Loucy (cell line): Measurements from ENCODE around the gene CCL1.

Source experiments
- H2AFZ ChIP-seq: fragments of 200-600 bp; sonication (generic); 2 replicates; pipeline ENCODE4 v1.6.0; 2016; ENCODE audit warnings: antibody characterized with exemption, mild to moderate bottlenecking, low read length, moderate library complexity
- H3F3A ChIP-seq: fragments of 200-600 bp; 2 replicates; pipeline ENCODE4 v1.6.0; 2016; ENCODE audit warnings: antibody characterized with exemption, low read depth, mild to moderate bottlenecking
- H3K27me3 ChIP-seq: fragments of 200-600 bp; sonication (generic); 2 replicates; pipeline ENCODE4 v1.6.1; 2014; ENCODE audit warnings: low read length, mild to moderate bottlenecking; ENCODE audit not compliant: insufficient read depth, poor library complexity, severe bottlenecking
- H3K36me3 ChIP-seq: fragments of 200-600 bp; sonication (generic); 2 replicates; pipeline ENCODE4 v1.6.1; 2016; ENCODE audit warnings: low read length; ENCODE audit not compliant: insufficient read depth
- H3K4me1 ChIP-seq: fragments of 200-600 bp; sonication (generic); 2 replicates; pipeline ENCODE4 v1.5.1; 2014; ENCODE audit warnings: low read length, mild to moderate bottlenecking; ENCODE audit not compliant: insufficient read depth, poor library complexity, severe bottlenecking
- H3K4me2 ChIP-seq: fragments of 200-600 bp; sonication (generic); 2 replicates; pipeline ENCODE4 v1.6.0; 2014; ENCODE audit warnings: antibody characterized with exemption, low read length, low read depth, mild to moderate bottlenecking; ENCODE audit not compliant: poor library complexity, severe bottlenecking
- H3K4me3 ChIP-seq: fragments of 200-600 bp; sonication (generic); 2 replicates; pipeline ENCODE4 v1.5.1; 2014; ENCODE audit warnings: low read length, mild to moderate bottlenecking, mixed read lengths; ENCODE audit not compliant: poor library complexity, severe bottlenecking
- H3K79me2 ChIP-seq: fragments of 200-600 bp; sonication (generic); 2 replicates; pipeline ENCODE4 v1.6.1; 2014; ENCODE audit warnings: low read length; ENCODE audit not compliant: insufficient read depth
- H3K9ac ChIP-seq: fragments of 200-600 bp; sonication (generic); 2 replicates; pipeline ENCODE4 v1.6.0; 2014; ENCODE audit warnings: mild to moderate bottlenecking, low read depth, low read length, moderate library complexity; ENCODE audit not compliant: poor library complexity, severe bottlenecking
- H3K9me2 ChIP-seq: fragments of 200-600 bp; sonication (generic); replicated peaks from 2 replicates; pipeline ENCODE4 v1.6.1; 2016; ENCODE audit warnings: low read depth, low read length, mixed read lengths
- H3K9me3 ChIP-seq: fragments of 200-600 bp; sonication (generic); 2 replicates; pipeline ENCODE4 v1.6.1; 2014; ENCODE audit warnings: mild to moderate bottlenecking, antibody characterized with exemption, low read length, low read depth; ENCODE audit not compliant: insufficient read depth
- H4K20me1 ChIP-seq: fragments of 200-600 bp; sonication (generic); 2 replicates; pipeline ENCODE4 v1.6.0; 2014; ENCODE audit warnings: antibody characterized with exemption, low read length, mild to moderate bottlenecking; ENCODE audit not compliant: insufficient read depth, poor library complexity, severe bottlenecking
- CTCF ChIP-seq: fragments of 200-600 bp; sonication (generic); conservative IDR thresholded peaks from 2 replicates; pipeline ENCODE4 v1.5.1; 2014; ENCODE audit warnings: mild to moderate bottlenecking, antibody characterized with exemption, low read length
- EZH2phosphoT487 ChIP-seq: fragments of 200-600 bp; IDR thresholded peaks from 2 replicates; pipeline ENCODE4 v1.6.1; 2018; ENCODE audit warnings: antibody characterized with exemption, mild to moderate bottlenecking, moderate library complexity, borderline replicate concordance

The CCL1 gene

GRCh38 chr17:34386343-34386696 lies 23.3 kb upstream of the CCL1 start:
- Histone ChIP-seq H3K27me3 (no peaks in the 10 kb centered on the region), H3K4me1 (peaks cover 96% of the 10 kb centered on the region), H3K9me3 (no peaks in the 10 kb centered on the region), H3K9me2 (no peaks in the 10 kb centered on the region), H3K79me2 (no peaks in the 10 kb centered on the region), H3F3A (peaks cover 18% of the 10 kb centered on the region), H3K4me3 (peak overlapping the region; percentile 59), H3K36me3 (no peaks in the 10 kb centered on the region), H3K9ac (peak overlapping the region; percentile 82), H2AFZ (no peak overlapping the region), H3K4me2 (peak overlapping the region; percentile 78), H4K20me1 (no peaks in the 10 kb centered on the region)
- no peak for TF ChIP-seq CTCF
- no peak for TF ChIP-seq EZH2phosphoT487

DNA sequence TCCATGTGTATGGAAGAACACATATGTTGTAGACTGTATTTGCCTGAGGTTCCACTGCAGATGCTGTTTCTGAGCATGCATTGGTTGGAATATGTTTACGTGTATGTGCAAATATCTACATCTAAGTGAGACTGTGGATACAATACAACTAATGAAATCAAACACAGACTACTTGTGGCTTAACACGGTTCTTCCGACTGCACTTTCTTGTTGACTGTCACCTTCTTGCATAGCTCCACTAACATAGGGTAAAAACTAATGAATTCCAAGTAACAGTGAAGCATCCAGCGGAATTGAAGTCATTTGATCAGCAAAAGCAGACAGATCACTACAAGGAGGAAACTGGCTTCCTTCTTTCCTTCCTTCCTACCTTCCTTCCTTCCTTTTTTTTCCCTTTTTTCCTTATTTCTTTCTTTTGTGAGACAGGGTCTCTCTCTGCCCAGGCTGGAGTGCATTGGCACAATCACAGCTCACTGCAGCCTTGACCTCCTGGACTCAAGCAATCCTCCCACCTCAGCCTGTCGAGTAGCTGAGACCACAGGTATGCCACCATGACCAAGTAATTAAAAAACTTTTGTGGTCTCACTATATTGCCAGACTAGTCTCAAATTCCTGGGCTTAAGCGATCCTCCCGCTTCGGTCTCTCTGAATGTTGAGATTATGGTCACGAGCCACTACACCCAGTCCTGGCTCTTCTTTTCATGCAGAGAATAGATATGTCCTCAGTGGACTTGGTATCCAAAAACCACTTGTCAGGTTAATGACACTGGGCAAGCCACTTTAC lies 22.0 kb upstream of the CCL1 start:
- Histone ChIP-seq H3K9ac (no peak overlapping the region), H3K27me3 (no peaks in the 10 kb centered on the region), H3K9me3 (no peaks in the 10 kb centered on the region), H3K4me1 (peaks cover 88% of the 10 kb centered on the region), H3K79me2 (no peaks in the 10 kb centered on the region), H3K4me2 (no peak overlapping the region), H3F3A (peaks cover 18% of the 10 kb centered on the region), H4K20me1 (no peaks in the 10 kb centered on the region), H3K9me2 (no peaks in the 10 kb centered on the region), H3K4me3 (no peak overlapping the region), H3K36me3 (no peaks in the 10 kb centered on the region), H2AFZ (no peak overlapping the region)
- TF ChIP-seq EZH2phosphoT487: no peak
- TF ChIP-seq CTCF: no peak

DNA sequence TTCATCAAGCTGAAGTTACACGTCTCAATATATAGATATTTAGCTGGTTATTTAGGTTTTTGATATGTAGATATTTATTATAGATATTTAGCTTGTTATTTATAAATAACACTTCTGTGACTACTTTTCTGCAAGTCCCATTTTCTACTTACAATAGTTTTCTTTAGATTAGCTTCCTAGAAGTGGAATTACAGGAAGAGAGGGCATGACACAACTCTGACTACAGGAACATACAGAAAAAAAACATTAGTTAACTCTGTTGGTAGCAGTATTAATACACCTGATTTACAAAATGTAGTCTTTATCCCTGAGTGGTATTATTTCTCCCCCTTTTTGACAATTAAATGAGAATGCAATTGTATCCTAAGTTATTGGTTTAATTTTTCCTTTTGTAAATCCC lies 21.2 kb upstream of the CCL1 start:
- Histone ChIP-seq H3F3A (peaks cover 18% of the 10 kb centered on the region), H3K36me3 (no peaks in the 10 kb centered on the region), H3K4me1 (peaks cover 88% of the 10 kb centered on the region), H3K9me3 (no peaks in the 10 kb centered on the region), H3K9ac (peak overlapping the region; percentile 70), H3K79me2 (no peaks in the 10 kb centered on the region), H3K27me3 (no peaks in the 10 kb centered on the region), H3K4me3 (no peak overlapping the region), H3K4me2 (no peak overlapping the region), H4K20me1 (no peaks in the 10 kb centered on the region), H2AFZ (no peak overlapping the region), H3K9me2 (no peaks in the 10 kb centered on the region)
- no peak for TF ChIP-seq EZH2phosphoT487
- no peak for TF ChIP-seq CTCF
